GM10266 (cell line): ENCODE measurements around the gene DVL1.
"Not testable (repeated sequence)": the region's sequence is repeated elsewhere in the genome, so short reads cannot be mapped to it uniquely, and the experiment has no call there.

ENCODE experiments used
- DNase-seq: peaks from one replicate; pipeline ENCODE4 v3.0.0; 2012; ENCODE audit errors: extremely low spot score
- TF ChIP-seq, protein P1 (sequence below): IDR thresholded peaks from 2 replicates; pipeline ENCODE4 v1.5.1; 2012; ENCODE audit warnings: mild to moderate bottlenecking, low read depth; ENCODE audit not compliant: control insufficient read depth, insufficient read depth; ENCODE audit errors: missing control alignments

The DVL1 gene

DNA sequence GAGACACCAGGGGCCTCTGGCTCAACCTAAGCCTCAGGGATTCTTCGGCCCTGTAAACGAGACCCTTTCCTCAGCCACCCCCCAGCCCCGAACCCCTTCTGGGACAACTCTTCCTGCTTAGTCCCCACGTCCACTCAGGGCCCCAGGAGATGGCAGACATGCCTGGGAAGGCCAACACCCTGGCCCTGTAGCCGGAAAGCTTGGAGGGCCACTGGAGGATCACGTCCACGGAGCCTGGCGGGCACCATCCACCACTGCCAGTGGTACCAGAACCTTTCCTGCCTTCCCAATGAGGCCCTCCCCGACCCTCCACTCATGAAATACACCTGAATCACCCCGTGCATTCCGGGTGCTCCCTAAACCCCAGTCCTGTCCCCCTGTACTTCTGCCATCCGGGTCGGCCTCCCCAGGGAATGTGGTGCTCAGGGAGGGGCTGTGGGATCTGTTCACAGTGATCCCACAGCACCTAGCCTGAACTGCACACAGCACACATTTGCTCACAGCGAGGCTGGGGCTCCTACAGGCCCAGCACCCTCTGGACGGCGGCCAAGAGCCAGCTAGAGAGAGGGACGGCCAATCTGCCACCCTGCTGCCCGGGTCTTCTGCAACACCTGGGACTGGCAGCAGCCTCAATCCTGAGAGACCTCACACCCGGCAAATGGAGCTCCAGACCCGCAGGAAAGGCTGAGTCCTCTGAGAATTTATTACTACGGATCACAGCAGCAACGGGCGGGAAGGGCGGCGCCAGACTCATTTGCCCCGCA is 24.0 kb upstream of the DVL1 start:
- TF ChIP-seq, protein P1, sequence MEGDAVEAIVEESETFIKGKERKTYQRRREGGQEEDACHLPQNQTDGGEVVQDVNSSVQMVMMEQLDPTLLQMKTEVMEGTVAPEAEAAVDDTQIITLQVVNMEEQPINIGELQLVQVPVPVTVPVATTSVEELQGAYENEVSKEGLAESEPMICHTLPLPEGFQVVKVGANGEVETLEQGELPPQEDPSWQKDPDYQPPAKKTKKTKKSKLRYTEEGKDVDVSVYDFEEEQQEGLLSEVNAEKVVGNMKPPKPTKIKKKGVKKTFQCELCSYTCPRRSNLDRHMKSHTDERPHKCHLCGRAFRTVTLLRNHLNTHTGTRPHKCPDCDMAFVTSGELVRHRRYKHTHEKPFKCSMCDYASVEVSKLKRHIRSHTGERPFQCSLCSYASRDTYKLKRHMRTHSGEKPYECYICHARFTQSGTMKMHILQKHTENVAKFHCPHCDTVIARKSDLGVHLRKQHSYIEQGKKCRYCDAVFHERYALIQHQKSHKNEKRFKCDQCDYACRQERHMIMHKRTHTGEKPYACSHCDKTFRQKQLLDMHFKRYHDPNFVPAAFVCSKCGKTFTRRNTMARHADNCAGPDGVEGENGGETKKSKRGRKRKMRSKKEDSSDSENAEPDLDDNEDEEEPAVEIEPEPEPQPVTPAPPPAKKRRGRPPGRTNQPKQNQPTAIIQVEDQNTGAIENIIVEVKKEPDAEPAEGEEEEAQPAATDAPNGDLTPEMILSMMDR, result no peak
- DNase-seq, result no peak

DNA sequence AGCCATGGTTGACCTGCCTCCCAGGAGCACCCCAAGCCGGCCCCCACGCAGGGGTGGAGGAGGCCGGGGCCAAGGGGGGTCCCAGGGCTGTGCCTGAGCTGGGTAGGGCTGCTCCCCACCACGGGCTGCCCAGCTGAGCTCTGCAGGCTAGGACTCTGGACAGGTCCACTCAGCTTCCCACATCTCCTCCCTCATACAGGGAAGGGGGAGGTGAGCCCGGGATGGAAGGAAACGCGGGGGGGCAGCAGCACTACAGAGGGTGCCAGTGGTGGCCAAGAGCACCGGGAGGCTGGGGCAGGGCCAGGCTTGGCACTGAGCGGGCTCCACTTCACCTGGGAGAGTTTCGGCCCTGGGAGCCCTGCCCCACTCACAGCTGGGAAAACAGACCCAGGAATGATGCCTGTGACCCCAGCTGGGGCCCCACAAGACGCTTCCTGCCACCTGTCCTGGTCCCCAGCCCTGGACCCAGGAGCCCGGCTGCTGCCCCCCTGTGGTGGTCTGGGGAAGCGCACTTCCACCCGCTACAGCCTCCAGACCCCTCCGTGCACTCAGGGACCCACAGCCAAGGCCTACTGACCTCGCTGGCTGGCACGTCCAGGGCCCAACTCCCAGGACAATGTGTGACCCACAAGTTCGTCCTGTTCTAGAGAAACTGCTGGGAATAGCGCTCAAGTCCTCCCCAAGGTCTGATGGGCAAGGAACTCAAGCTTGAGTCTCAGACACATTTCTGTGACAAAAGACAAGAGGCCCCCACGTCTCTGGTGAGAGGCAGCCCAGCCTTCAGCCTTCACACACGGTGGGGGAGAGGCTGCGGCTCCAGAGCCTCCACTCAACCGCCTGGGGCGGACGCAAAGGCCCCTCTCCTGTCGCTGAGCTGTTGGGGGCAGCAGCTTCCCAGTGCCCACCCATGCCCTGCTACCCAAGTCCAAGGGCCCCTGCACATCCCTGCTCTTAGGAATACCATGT is 22.8 kb upstream of the DVL1 start:
- TF ChIP-seq, protein P1, result peak; percentile 92
- peak; percentile 90 for DNase-seq

DNA sequence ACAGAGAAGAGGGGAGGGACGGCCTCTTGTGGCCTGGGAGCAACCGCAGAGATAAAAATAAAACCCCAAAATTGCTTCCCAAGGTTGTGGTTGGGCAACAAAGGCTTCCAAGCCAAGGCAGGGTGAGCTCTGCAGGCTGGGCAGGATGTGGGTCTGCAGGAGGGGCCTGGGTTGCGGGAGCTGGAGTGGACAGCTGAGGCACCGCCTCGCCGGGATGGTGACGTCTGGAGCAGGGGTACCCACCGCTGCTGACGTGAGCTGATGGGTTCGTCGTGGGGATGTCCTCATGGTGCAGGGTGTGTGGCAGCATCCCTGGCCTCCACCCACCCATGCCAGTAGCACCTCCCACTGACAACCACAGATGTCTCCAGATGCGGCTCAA is 22.1 kb upstream of the DVL1 start:
- no peak for DNase-seq
- TF ChIP-seq, protein P1, result no peak

DNA sequence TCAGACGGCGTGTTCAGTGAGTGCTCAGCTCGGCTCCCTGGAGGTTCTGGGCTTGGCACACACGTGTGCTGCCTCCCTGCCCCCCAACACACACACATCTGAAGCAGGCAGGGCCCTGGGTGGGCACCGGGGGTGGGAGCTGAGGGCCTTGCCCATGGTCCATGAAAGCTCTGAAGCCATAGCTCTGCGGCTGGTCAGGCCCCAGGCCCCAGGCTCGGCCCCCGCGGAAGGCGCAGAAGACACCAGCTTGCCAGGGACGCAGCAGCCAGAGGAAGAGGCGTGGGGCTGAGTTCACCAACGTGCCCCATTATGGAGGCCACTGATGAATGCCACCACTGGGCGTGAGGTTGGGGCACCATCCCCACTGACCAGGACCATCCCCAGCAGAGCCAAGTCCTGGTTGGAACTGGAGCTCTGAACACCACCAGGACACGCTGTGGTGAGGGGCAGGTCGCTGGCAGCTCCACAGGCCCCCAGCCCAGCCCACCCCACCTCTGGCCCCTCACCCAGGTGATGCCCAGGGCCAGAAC is 21.6 kb upstream of the DVL1 start:
- DNase-seq, result no peak
- TF ChIP-seq, protein P1, result no peak

DNA sequence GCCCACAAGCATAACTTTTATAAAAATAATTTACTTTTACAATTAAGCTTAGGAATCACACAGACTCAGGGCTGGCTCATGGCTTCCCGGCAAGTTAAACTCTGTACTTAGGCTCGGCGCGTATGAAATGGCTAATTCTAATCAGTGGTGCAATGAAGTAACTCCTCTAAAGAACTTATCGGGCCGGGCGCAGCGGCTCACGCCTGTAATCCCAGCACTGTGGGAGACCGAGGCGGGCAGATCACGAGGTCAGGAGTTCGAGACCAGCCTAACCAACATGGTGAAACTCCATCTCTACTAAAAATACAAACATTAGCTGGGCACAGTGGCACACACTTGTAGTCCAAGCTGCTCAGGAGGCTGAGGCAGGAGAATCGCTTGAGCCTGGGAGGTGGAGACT is 20.9 kb upstream of the DVL1 start:
- not testable (repeated sequence) for DNase-seq

DNA sequence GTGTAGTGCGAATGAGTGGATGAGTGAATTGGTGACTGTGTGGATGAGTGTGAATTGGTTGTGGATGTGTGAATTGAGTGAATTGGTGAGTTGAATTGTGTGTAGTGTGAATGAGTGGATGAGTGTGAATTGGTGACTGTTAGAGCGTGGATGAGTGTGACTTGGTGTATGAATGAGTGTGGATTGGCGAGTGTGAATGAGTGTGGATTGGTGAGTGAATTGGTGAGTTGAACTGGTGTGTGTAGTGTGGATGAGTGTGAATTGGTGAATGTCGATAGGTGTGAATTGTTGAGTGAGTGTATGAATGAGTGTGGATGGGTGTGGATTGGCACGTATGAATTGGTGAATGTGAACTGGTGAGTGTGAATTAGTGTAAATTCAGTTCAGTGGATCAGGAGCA is 18.1 kb upstream of the DVL1 start:
- TF ChIP-seq, protein P1, result no peak
- no peak for DNase-seq

DNA sequence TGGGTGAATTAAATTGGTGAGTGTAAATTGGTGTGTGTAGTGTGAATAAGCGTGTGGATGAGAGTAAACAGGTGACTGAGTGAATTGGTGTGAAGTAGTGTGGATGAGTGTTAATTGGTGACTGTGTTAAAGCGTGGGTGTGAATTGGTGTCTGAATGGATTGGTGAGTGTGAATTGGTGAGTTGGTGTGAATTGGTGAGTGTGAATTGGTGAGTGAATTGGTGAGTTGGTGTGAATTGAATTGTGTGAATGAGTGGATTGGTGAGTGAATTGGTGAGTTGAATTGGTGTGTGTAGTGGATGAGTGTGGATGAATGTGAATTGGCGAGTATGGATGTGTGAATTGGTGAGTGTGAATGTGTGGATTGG is 17.5 kb upstream of the DVL1 start:
- TF ChIP-seq, protein P1, result no peak
- DNase-seq, result no peak
